ENCODE measurements around the gene PMFBP1.

PMFBP1 gene

DNA sequence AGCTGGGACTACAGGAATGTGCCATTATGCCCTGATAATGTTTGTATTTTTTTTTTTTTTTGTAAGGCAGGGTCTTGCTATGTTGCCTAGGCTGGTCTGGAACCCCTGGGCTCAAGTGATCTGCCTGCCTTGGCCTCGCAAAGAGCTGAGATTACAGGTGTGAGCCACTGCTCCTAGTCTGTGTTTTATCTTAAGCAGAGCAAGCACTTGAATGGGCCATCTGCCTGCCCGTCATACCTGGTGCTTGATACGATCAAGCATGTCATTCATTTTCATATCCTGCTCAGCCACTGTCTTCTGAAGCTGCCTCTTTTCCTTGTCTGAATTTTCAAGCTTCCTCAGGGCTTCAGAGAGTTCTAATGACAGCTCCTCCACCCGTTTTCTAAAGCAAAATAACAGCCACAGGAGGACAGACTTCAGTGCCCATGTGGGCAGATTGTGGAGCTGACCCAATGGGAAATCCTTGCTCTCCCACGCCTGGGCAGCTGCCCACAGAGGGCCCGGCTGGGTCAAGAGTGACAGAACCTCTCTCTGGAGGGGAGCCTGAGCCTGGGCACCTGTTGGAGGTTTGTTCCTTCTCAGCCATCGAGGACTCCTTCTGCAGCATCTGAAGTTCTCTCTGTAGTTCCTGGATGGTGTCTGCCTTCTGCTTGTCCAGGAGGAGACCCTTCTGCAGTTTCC, 41.8 kb downstream of the PMFBP1 start:
- H3K9me3 ChIP-seq (ENCODE audit: control insufficient read depth in 2 of 2, low read length in 2 of 2) = no peaks in the 10 kb centered on the region
- no peak overlapping the region for H3K4me3 ChIP-seq (ENCODE audit: low read length in 2 of 2)

DNA sequence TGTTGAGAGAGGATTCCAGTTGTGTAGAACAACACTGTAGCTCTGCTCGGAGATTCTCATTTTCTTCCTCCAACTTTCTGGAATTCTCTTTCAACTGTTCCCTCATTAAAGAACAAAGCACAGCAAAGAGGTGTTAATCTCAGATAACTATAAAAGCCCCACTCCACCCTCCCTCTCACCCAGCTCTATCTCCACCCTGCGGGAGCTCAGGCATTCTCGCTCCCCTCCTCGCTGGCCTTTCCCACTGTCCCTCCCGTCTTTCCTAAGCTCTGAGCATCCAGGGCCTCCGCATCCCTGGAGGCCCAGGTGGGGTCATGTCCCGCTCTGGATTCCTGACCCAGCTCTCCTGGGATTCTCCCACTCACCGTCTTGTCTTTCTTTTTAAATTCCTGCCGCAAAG, 43.3 kb downstream of the PMFBP1 start:
- Histone ChIP-seq H3K36me3 (ENCODE audit: control insufficient read depth in 2 of 2, insufficient read depth in 2 of 2, low read length in 2 of 2) (no peaks in the 10 kb centered on the region), H3K4me1 (ENCODE audit: control insufficient read depth, insufficient read depth, low read length) (no peaks in the 10 kb centered on the region), H3K27ac (ENCODE audit: low read length) (no peak overlapping the region), H3K9me3 (ENCODE audit: control insufficient read depth in 2 of 2, low read length in 2 of 2) (no peaks in the 10 kb centered on the region), H3K9ac (ENCODE audit: low read length in 2 of 2) (no peak overlapping the region), H3K4me3 (ENCODE audit: low read length in 2 of 2) (no peak overlapping the region), H3K27me3 (ENCODE audit: control insufficient read depth in 1 of 2, insufficient read depth in 2 of 2, low read length in 2 of 2) (no peaks in the 10 kb centered on the region)

More for the DNA sequence above, 41.8 kb downstream of the PMFBP1 start:
- Histone ChIP-seq H3K27me3 (ENCODE audit: control insufficient read depth in 1 of 2, insufficient read depth in 2 of 2, low read length in 2 of 2) (no peaks in the 10 kb centered on the region), H3K4me1 (ENCODE audit: control insufficient read depth, insufficient read depth, low read length) (no peaks in the 10 kb centered on the region), H3K27ac (ENCODE audit: low read length) (no peak overlapping the region), H3K9ac (ENCODE audit: low read length in 2 of 2) (no peak overlapping the region), H3K36me3 (ENCODE audit: control insufficient read depth in 2 of 2, insufficient read depth in 2 of 2, low read length in 2 of 2) (no peaks in the 10 kb centered on the region)

DNA sequence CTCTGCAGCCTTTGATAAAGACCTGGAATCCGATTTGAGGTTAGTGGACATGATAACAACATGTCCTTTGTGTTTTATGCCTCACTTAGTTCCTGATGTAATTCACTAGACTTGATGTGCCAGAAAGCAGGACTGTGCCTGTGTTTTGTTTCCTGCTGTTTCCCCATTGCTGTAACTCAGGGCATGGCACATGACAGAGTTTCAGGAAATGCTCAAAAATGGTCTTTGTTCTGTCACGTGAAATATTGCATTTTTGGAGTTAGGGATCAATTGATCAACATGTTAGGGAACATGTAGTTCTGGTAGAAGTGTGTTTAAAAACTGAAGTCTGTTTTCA, 45.6 kb downstream of the PMFBP1 start:
- no peaks in the 10 kb centered on the region for H3K9me3 ChIP-seq (ENCODE audit: control insufficient read depth in 2 of 2, low read length in 2 of 2)
- H3K27me3 ChIP-seq (ENCODE audit: control insufficient read depth in 1 of 2, insufficient read depth in 2 of 2, low read length in 2 of 2) = no peaks in the 10 kb centered on the region
- no peak overlapping the region for H3K4me3 ChIP-seq (ENCODE audit: low read length in 2 of 2)
- H3K4me1 ChIP-seq (ENCODE audit: control insufficient read depth, insufficient read depth, low read length) = no peaks in the 10 kb centered on the region
- no peaks in the 10 kb centered on the region for H3K36me3 ChIP-seq (ENCODE audit: control insufficient read depth in 2 of 2, insufficient read depth in 2 of 2, low read length in 2 of 2)
- no peak overlapping the region for H3K9ac ChIP-seq (ENCODE audit: low read length in 2 of 2)
- H3K27ac ChIP-seq (ENCODE audit: low read length) = no peak overlapping the region

DNA sequence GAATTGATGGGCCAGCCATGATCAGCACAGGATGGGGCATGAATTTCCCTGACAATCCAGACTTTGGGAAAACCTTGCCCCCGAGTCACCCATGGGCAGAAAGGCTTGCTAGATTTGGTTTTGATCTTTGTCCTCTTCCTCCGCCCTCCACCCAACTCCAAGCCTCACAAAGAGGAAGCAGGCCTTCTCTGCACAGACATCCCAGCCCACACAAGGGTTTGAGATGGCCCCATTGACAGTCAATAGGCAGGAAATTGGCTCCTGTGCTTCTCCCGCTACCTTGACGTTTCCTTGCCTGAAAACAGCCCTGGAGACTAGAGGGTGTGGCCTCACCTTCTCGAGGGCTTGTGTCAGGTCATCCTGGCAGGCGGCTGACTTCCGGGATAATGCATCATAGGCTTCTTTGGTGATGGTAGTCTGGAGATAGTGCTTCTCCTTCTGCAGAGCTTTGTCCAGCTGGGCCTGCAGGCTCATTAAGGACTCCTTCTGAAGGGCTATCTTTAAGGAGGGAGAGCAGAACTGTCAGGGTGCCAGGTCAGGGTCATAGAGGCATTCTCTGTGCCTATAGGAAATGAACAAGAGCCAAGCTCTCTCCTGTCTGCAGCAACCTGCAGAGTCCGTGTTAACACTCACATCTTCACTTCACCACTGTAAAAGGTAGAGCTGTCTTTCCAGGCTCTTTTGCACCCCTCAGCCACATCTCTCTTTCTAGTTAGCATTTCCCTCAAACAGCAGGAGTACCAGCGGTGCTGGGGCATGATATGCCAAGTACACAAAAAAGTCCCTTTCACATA, 46.1 kb downstream of the PMFBP1 start:
- Histone ChIP-seq H3K27ac (ENCODE audit: low read length) (no peak overlapping the region), H3K4me3 (ENCODE audit: low read length in 2 of 2) (no peak overlapping the region), H3K36me3 (ENCODE audit: control insufficient read depth in 2 of 2, insufficient read depth in 2 of 2, low read length in 2 of 2) (no peaks in the 10 kb centered on the region), H3K9me3 (ENCODE audit: control insufficient read depth in 2 of 2, low read length in 2 of 2) (no peaks in the 10 kb centered on the region), H3K9ac (ENCODE audit: low read length in 2 of 2) (no peak overlapping the region), H3K27me3 (ENCODE audit: control insufficient read depth in 1 of 2, insufficient read depth in 2 of 2, low read length in 2 of 2) (no peaks in the 10 kb centered on the region), H3K4me1 (ENCODE audit: control insufficient read depth, insufficient read depth, low read length) (no peaks in the 10 kb centered on the region)

DNA sequence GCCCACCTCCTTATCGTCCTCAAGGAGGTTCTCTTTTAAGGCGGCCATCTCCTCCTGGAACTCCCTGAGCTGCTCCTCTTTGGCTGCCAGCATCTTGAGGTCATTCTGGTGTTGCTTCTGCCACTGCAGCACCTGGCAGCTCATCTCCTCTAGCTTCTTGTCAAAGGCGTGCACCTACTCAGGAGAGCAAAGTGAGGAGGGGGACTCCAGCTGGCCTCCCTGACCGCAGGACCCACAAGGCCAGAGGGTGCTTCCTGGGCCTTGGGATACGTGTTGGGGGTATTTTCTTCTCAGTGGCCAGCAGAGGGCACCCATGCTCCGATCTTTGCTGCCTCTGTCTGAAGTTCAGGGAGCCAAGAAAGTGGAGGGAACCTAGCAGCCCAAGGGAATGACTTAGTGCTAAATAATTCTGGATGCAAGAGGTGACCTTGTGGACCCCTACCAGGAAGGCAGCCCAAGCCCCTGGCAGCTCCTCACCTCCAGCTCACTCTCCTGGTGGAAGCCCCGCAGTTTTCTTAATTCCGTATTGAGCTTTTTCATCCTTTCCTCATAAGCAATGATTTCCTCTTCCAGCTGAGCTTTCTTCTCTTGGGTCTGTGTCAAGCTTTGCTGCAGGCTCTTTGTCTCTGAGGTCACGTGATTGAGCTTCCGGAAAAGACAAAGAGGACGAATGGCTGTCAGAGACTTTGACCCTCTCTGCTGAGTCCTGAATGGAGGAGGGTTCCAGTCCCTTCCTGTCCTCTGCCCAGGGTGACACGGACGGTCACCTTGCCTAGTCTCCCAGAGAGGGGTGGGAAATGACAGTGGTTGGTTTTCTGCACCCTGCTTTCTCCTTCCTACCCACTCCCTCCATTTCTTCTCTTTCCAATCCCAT, 47.0 kb downstream of the PMFBP1 start:
- Histone ChIP-seq H3K27me3 (ENCODE audit: control insufficient read depth in 1 of 2, insufficient read depth in 2 of 2, low read length in 2 of 2) (no peaks in the 10 kb centered on the region), H3K36me3 (ENCODE audit: control insufficient read depth in 2 of 2, insufficient read depth in 2 of 2, low read length in 2 of 2) (no peaks in the 10 kb centered on the region), H3K4me3 (ENCODE audit: low read length in 2 of 2) (no peak overlapping the region), H3K9ac (ENCODE audit: low read length in 2 of 2) (peak overlapping the region in 1 of 2 donors; percentile 21), H3K9me3 (ENCODE audit: control insufficient read depth in 2 of 2, low read length in 2 of 2) (no peaks in the 10 kb centered on the region), H3K27ac (ENCODE audit: low read length) (no peak overlapping the region), H3K4me1 (ENCODE audit: control insufficient read depth, insufficient read depth, low read length) (no peaks in the 10 kb centered on the region)

DNA sequence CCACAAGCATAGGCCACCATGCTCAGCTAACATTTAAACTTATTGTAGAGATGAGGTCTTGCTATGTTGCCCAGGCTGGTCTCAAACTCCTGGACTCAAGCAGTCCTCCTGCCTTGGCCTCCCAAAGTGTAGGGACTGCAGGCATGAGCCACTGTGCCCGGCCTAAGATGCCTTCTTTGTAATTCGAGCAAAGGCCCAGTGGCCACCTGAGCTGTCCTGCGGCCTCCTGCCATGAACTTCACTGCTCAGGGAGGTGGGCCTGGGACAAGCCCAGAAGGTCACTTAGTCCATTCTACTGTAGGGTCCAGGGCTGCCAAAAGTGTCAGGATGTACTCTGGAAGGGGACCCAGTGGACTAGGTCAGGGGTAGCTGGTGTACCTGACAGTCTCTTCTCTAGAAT, 47.8 kb downstream of the PMFBP1 start:
- H3K9ac ChIP-seq (ENCODE audit: low read length in 2 of 2) = no peak overlapping the region
- no peaks in the 10 kb centered on the region for H3K4me1 ChIP-seq (ENCODE audit: control insufficient read depth, insufficient read depth, low read length)
- H3K9me3 ChIP-seq (ENCODE audit: control insufficient read depth in 2 of 2, low read length in 2 of 2) = no peaks in the 10 kb centered on the region
- no peaks in the 10 kb centered on the region for H3K36me3 ChIP-seq (ENCODE audit: control insufficient read depth in 2 of 2, insufficient read depth in 2 of 2, low read length in 2 of 2)
- H3K27ac ChIP-seq (ENCODE audit: low read length) = no peak overlapping the region
- H3K4me3 ChIP-seq (ENCODE audit: low read length in 2 of 2) = no peak overlapping the region
- no peaks in the 10 kb centered on the region for H3K27me3 ChIP-seq (ENCODE audit: control insufficient read depth in 1 of 2, insufficient read depth in 2 of 2, low read length in 2 of 2)

DNA sequence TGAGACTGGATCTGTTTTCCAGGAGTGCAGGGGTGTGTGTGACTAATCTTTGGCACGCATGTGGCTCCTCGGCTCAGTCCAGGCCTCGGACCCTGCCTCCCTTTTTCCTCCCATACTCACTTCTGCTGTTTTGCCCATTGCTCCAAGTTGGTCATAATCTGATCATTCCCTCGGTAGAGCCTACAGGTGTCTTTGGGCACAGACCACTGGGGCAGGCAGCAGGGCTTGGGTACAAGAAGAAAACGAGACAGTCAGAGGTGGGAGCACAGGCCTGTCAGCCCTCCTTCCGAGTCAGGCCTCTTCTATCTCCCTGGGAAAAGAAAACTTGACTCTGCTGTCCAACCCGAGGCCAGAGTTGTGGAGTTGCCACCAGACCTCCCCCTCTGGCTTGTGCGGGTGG, 48.5 kb downstream of the PMFBP1 start:
- Histone ChIP-seq H3K4me3 (ENCODE audit: low read length in 2 of 2) (no peak overlapping the region), H3K9me3 (ENCODE audit: control insufficient read depth in 2 of 2, low read length in 2 of 2) (no peaks in the 10 kb centered on the region), H3K27me3 (ENCODE audit: control insufficient read depth in 1 of 2, insufficient read depth in 2 of 2, low read length in 2 of 2) (no peaks in the 10 kb centered on the region), H3K4me1 (ENCODE audit: control insufficient read depth, insufficient read depth, low read length) (no peaks in the 10 kb centered on the region), H3K36me3 (ENCODE audit: control insufficient read depth in 2 of 2, insufficient read depth in 2 of 2, low read length in 2 of 2) (no peaks in the 10 kb centered on the region), H3K9ac (ENCODE audit: low read length in 2 of 2) (no peak overlapping the region), H3K27ac (ENCODE audit: low read length) (no peak overlapping the region)

DNA sequence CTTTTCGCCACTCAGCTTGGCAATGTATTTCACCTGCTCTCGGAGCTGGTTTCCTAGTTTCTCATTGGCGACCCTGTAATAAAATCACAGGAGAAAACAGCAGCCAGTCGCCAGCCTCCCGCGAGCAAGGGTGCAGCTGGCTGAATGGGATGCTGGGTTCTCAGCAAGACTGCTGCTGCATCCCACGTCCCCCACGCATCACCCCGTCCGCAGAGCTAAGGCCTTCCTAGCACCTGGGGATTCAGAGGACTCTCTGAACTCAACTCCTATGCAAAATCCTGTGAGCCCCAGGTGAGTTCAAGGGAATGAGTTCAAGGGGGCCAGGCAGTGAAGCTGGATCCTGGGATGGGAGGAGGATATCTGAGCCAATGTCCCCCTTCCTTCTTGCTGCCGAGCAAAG, 49.0 kb downstream of the PMFBP1 start:
- H3K4me3 ChIP-seq (ENCODE audit: low read length in 2 of 2) = no peak overlapping the region
- no peak overlapping the region for H3K9ac ChIP-seq (ENCODE audit: low read length in 2 of 2)
- H3K36me3 ChIP-seq (ENCODE audit: control insufficient read depth in 2 of 2, insufficient read depth in 2 of 2, low read length in 2 of 2) = no peaks in the 10 kb centered on the region
- H3K27me3 ChIP-seq (ENCODE audit: control insufficient read depth in 1 of 2, insufficient read depth in 2 of 2, low read length in 2 of 2) = no peaks in the 10 kb centered on the region
- H3K27ac ChIP-seq (ENCODE audit: low read length) = no peak overlapping the region
- no peaks in the 10 kb centered on the region for H3K9me3 ChIP-seq (ENCODE audit: control insufficient read depth in 2 of 2, low read length in 2 of 2)
- no peaks in the 10 kb centered on the region for H3K4me1 ChIP-seq (ENCODE audit: control insufficient read depth, insufficient read depth, low read length)

DNA sequence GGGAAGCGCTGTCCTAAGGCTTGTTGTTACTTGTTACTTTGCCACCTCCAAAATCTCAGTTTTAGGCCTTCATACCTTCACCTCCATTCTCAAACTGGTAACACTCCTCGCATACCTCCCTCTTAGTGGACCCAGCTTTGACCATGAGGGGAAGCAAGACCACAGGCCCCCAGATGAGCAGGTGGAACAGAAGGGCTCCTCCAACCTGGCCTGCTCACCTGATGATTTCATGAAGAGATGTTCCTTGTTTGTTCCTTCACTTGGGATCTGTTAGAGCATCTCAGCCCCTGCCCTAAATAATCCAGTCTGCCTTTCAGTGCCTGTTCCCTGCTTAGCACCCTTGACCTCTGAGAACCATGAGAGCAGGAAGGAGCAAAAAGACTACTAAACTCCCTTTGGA, 49.6 kb downstream of the PMFBP1 start:
- H3K4me1 ChIP-seq (ENCODE audit: control insufficient read depth, insufficient read depth, low read length) = no peaks in the 10 kb centered on the region

DNA sequence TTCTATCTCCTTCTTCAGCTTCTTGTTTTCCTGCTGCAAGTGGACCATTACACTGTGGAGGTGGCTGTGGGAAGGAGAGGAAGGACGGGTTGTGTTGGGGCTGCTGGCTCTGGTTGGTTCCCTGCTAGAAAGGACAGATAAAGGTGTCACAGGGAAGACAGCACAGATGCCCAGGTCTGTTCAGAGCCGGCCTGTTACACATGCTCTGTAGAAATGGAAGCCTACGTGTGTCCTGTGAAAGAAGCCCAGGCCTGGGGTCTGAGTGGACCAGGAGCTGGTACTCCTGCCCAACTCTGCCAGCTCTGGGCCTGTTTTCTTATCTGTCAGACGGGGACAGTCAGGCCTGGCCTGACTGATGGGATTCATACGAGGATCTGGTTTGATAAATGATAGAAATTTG, 51.9 kb downstream of the PMFBP1 start:
- Histone ChIP-seq H3K36me3 (ENCODE audit: control insufficient read depth in 2 of 2, insufficient read depth in 2 of 2, low read length in 2 of 2) (no peaks in the 10 kb centered on the region), H3K9ac (ENCODE audit: low read length in 2 of 2) (no peak overlapping the region), H3K27ac (ENCODE audit: low read length) (no peak overlapping the region), H3K4me1 (ENCODE audit: control insufficient read depth, insufficient read depth, low read length) (no peaks in the 10 kb centered on the region), H3K9me3 (ENCODE audit: control insufficient read depth in 2 of 2, low read length in 2 of 2) (no peaks in the 10 kb centered on the region), H3K4me3 (ENCODE audit: low read length in 2 of 2) (no peak overlapping the region), H3K27me3 (ENCODE audit: control insufficient read depth in 1 of 2, insufficient read depth in 2 of 2, low read length in 2 of 2) (no peaks in the 10 kb centered on the region)

More for the DNA sequence above, 49.6 kb downstream of the PMFBP1 start:
- Histone ChIP-seq H3K36me3 (ENCODE audit: control insufficient read depth in 2 of 2, insufficient read depth in 2 of 2, low read length in 2 of 2) (no peaks in the 10 kb centered on the region), H3K9ac (ENCODE audit: low read length in 2 of 2) (no peak overlapping the region), H3K27ac (ENCODE audit: low read length) (no peak overlapping the region), H3K9me3 (ENCODE audit: control insufficient read depth in 2 of 2, low read length in 2 of 2) (no peaks in the 10 kb centered on the region), H3K27me3 (ENCODE audit: control insufficient read depth in 1 of 2, insufficient read depth in 2 of 2, low read length in 2 of 2) (no peaks in the 10 kb centered on the region), H3K4me3 (ENCODE audit: low read length in 2 of 2) (no peak overlapping the region)

Measured in stomach smooth muscle (tissue), 2 donors.